Panc1 (cell line): ENCODE data around the gene CFAP97D2. TPM values are rescaled to one million over a fixed set of nuclear protein-coding genes. Genes with fewer than 3 reads are reported as not detected.
A peak's percentile ranks its signal among the peaks of the same experiment; 100 is the strongest.

Experiments used
- ATAC-seq: fragments of 200-7000 bp; cut with Tn5 transposase; 2 replicates; pipeline ENCODE4 v1.9.1; 2020; ENCODE audit warnings: mild to moderate bottlenecking, moderate library complexity
- BruUV-seq: library from RNA; stranded (reverse); fragments of 400-500 nt; replicated peaks from 2 replicates; lab custom pipeline; 2021; lab: Mats Ljungman, UMichigan
- CTCF ChIA-PET: fragments of 300-600 bp; sonication (Branson Sonifier 250); formaldehyde crosslinking; loops from one replicate; lab custom pipeline; 2022; ENCODE audit warnings: antibody characterized with exemption; lab: Charles Lee
- POLR2A ChIA-PET: fragments of 300-600 bp; sonication (Branson Sonifier 250); formaldehyde crosslinking; loops from one replicate; lab custom pipeline; 2022; ENCODE audit warnings: antibody characterized with exemption; lab: Charles Lee
- DNase-seq: peaks from one replicate; pipeline ENCODE4 v3.0.0-alpha.2; 2010; ENCODE audit warnings: low read depth, low spot score
- H3K27ac ChIP-seq: 2 replicates; pipeline ENCODE4 v1.5.1; 2011; ENCODE audit warnings: mild to moderate bottlenecking, low read length, inconsistent platforms
- H3K27me3 ChIP-seq: fragments of 200-500 bp; sonication (Bioruptor generic); 2 replicates; pipeline ENCODE4 v1.6.0; 2014; ENCODE audit warnings: low read length, inconsistent platforms; ENCODE audit not compliant: control insufficient read depth, insufficient read depth
- H3K36me3 ChIP-seq: fragments of 200-500 bp; sonication (Bioruptor generic); 2 replicates; pipeline ENCODE4 v1.5.1; 2014; ENCODE audit warnings: inconsistent platforms, mild to moderate bottlenecking, low read length, moderate library complexity; ENCODE audit not compliant: control insufficient read depth, insufficient read depth
- H3K4me1 ChIP-seq: 2 replicates; pipeline ENCODE4 v1.5.1; 2011; ENCODE audit warnings: inconsistent platforms, mild to moderate bottlenecking, low read length, moderate library complexity; ENCODE audit not compliant: control insufficient read depth, insufficient read depth
- H3K4me3 ChIP-seq, 2 experiments: 2 replicates each; pipeline ENCODE4 v1.5.1; 2011 to 2012; ENCODE audit warnings: low read depth in 2 of 2, low read length in 2 of 2, mild to moderate bottlenecking in 2 of 2, inconsistent platforms in 1 of 2, moderate library complexity in 1 of 2
- H3K9me3 ChIP-seq: fragments of 200-500 bp; sonication (Bioruptor generic); 2 replicates; pipeline ENCODE4 v1.5.1; 2014; ENCODE audit warnings: low read depth, mild to moderate bottlenecking, inconsistent platforms, low read length, moderate library complexity; ENCODE audit not compliant: control insufficient read depth, insufficient read depth
- CTCF ChIP-seq: fragments of 450-650 bp; IDR thresholded peaks from 2 replicates; pipeline ENCODE4 v1.5.1; 2017; ENCODE audit warnings: mild to moderate bottlenecking
- POLR2AphosphoS5 ChIP-seq: IDR thresholded peaks from 2 replicates; pipeline ENCODE4 v1.6.1; 2012; ENCODE audit warnings: mild to moderate bottlenecking, low read depth, low read length, moderate library complexity
- REST ChIP-seq, 2 experiments: IDR thresholded peaks; 2 replicates each; pipeline ENCODE4 v1.6.1; 2011 to 2012; ENCODE audit warnings: low read depth in 2 of 2, control low read depth in 1 of 2, low read length in 1 of 2, mild to moderate bottlenecking in 1 of 2, moderate library complexity in 1 of 2; ENCODE audit not compliant: insufficient read depth in 1 of 2
- SIN3A ChIP-seq: IDR thresholded peaks from 2 replicates; pipeline ENCODE4 v1.6.1; 2012; ENCODE audit warnings: low read depth, mild to moderate bottlenecking, low read length, moderate library complexity, borderline replicate concordance; ENCODE audit not compliant: insufficient read depth
- TCF7L2 ChIP-seq: IDR thresholded peaks from 2 replicates; pipeline ENCODE4 v1.6.1; 2011; ENCODE audit warnings: mild to moderate bottlenecking, low read depth, low read length, inconsistent platforms
- in situ Hi-C: cut with HindIII; loops from 2 replicates; pipeline ENCODE4 v1.10.0; 2016; ENCODE audit warnings: low sequenced_read_pairs, low pct_unique_long_range_greater_than_20kb
- intact Hi-C: fragments of 100-400 bp; cut with micrococcal nuclease; formaldehyde crosslinking; loops from one replicate; pipeline ENCODE4 v1.10.0; 2022; ENCODE audit not compliant: unreplicated experiment
- total RNA-seq: library from RNA; stranded (reverse); gene quantifications from one replicate; pipeline ENCODE4 v1.2.1, GENCODE V29; 2021; ENCODE audit not compliant: unreplicated experiment

Gene CFAP97D2
- total RNA-seq, 1 experiment from 2014 or later = not detected

- Histone ChIP-seq H3K27me3 (no peaks in the 10 kb centered on the region), H3K9me3 (no peaks in the 10 kb centered on the region), H3K36me3 (no peaks in the 10 kb centered on the region), H3K27ac (no peak overlapping the region), H3K4me1 (peaks cover 9% of the 10 kb centered on the region), H3K4me3 (no peak overlapping the region)
- ATAC-seq = peak; percentile 72
- intact Hi-C loops = no loop called here
- ChIA-PET CTCF (no interaction called here), POLR2A (no interaction called here)
- no TSS peak for BruUV-seq
- in situ Hi-C loops = no loop called here
- no peak for DNase-seq
- TF ChIP-seq TCF7L2 (no peak), SIN3A (no peak), CTCF (no peak), REST (IDR thresholded peaks at IDR 0.05; ENCODE audit: insufficient read depth in 1 of 2, low read depth in 2 of 2, low read length in 1 of 2) (no peak), POLR2AphosphoS5 (no peak)
Measured at GRCh38 chr13:114151565-114152284, 27.3 kb upstream of the CFAP97D2 start.

- Histone ChIP-seq H3K27ac (no peak overlapping the region), H3K4me1 (peaks cover 10% of the 10 kb centered on the region), H3K36me3 (no peaks in the 10 kb centered on the region), H3K27me3 (no peaks in the 10 kb centered on the region), H3K9me3 (no peaks in the 10 kb centered on the region), H3K4me3 (no peak overlapping the region)
- BruUV-seq = no TSS peak
- ATAC-seq = no peak
- POLR2A ChIA-PET = no interaction called here
- CTCF ChIA-PET = no interaction called here
- in situ Hi-C loops (no loop called here), intact Hi-C loops (no loop called here)
- TF ChIP-seq SIN3A (no peak), CTCF (no peak), TCF7L2 (no peak), POLR2AphosphoS5 (no peak)
- DNase-seq = no peak
Measured at GRCh38 chr13:114152285-114152645, 26.8 kb upstream of the CFAP97D2 start.
